Measurements from ENCODE around the gene RHOC.
A peak's percentile ranks its signal among the peaks of the same experiment; 100 is the strongest.

Gene RHOC

GRCh38 chr1:112714313-112715263 is 7.7 kb upstream of the RHOC start:
- Mint-ChIP-seq H3K27ac (ENCODE audit: low read depth) (no peak overlapping the region), H3K27me3 (peaks cover 11% of the 10 kb centered on the region), H3K36me3 (ENCODE audit: insufficient read depth) (peaks cover 7% of the 10 kb centered on the region), H3K4me3 (peak overlapping the region; percentile 90), H3K4me1 (peaks cover 26% of the 10 kb centered on the region), H3K9me3 (no peaks in the 10 kb centered on the region)
- DNase-seq (ENCODE audit: low spot score in 2 of 2) (no peak), ATAC-seq (replicated peaks; ENCODE audit: extremely low read depth, poor library complexity, severe bottlenecking) (no peak)

- H3K36me3 Mint-ChIP-seq (ENCODE audit: insufficient read depth): peaks cover 7% of the 10 kb centered on the region
- peaks cover 2% of the 10 kb centered on the region for H3K27me3 Mint-ChIP-seq
- DNase-seq (ENCODE audit: low spot score in 2 of 2): no peak
- H3K4me1 Mint-ChIP-seq: peaks cover 24% of the 10 kb centered on the region
- ATAC-seq (replicated peaks; ENCODE audit: extremely low read depth, poor library complexity, severe bottlenecking): no peak
- H3K9me3 Mint-ChIP-seq: no peaks in the 10 kb centered on the region
- no peak overlapping the region for H3K27ac Mint-ChIP-seq (ENCODE audit: low read depth)
- H3K4me3 Mint-ChIP-seq: peak overlapping the region; percentile 90
Observed at GRCh38 chr1:112713466-112714312, 6.8 kb upstream of the RHOC start.

- DNase-seq (ENCODE audit: low spot score in 2 of 2): no peak
Observed at GRCh38 chr1:112712701-112713128, 5.8 kb upstream of the RHOC start.

GRCh38 chr1:112712191-112712590 is 5.3 kb upstream of the RHOC start:
- Mint-ChIP-seq H3K4me1 (peaks cover 26% of the 10 kb centered on the region), H3K4me3 (no peak overlapping the region), H3K27me3 (no peaks in the 10 kb centered on the region), H3K9me3 (no peaks in the 10 kb centered on the region), H3K27ac (ENCODE audit: low read depth) (no peak overlapping the region), H3K36me3 (ENCODE audit: insufficient read depth) (peaks cover 7% of the 10 kb centered on the region)
- DNase-seq (ENCODE audit: low spot score in 2 of 2): no peak
- ATAC-seq (replicated peaks; ENCODE audit: extremely low read depth, poor library complexity, severe bottlenecking): no peak

More at GRCh38 chr1:112712701-112713128, 5.8 kb upstream of the RHOC start:
- Mint-ChIP-seq H3K27ac (ENCODE audit: low read depth) (no peak overlapping the region), H3K4me1 (peaks cover 21% of the 10 kb centered on the region), H3K9me3 (no peaks in the 10 kb centered on the region), H3K27me3 (no peaks in the 10 kb centered on the region), H3K4me3 (no peak overlapping the region), H3K36me3 (ENCODE audit: insufficient read depth) (peaks cover 7% of the 10 kb centered on the region)
- ATAC-seq (replicated peaks; ENCODE audit: extremely low read depth, poor library complexity, severe bottlenecking): no peak

- Mint-ChIP-seq H3K36me3 (ENCODE audit: insufficient read depth) (peaks cover 7% of the 10 kb centered on the region), H3K4me3 (no peak overlapping the region), H3K27me3 (no peaks in the 10 kb centered on the region), H3K9me3 (no peaks in the 10 kb centered on the region), H3K4me1 (peaks cover 26% of the 10 kb centered on the region), H3K27ac (ENCODE audit: low read depth) (no peak overlapping the region)
- ATAC-seq (replicated peaks; ENCODE audit: extremely low read depth, poor library complexity, severe bottlenecking) (no peak), DNase-seq (ENCODE audit: low spot score in 2 of 2) (no peak)
Observed at GRCh38 chr1:112711670-112712069, 4.7 kb upstream of the RHOC start.

- H3K9me3 Mint-ChIP-seq: no peaks in the 10 kb centered on the region
- DNase-seq (ENCODE audit: low spot score in 2 of 2) (no peak), ATAC-seq (replicated peaks; ENCODE audit: extremely low read depth, poor library complexity, severe bottlenecking) (no peak)
- no peak overlapping the region for H3K4me3 Mint-ChIP-seq
- H3K27me3 Mint-ChIP-seq: no peaks in the 10 kb centered on the region
- H3K27ac Mint-ChIP-seq (ENCODE audit: low read depth): no peak overlapping the region
- H3K4me1 Mint-ChIP-seq: peaks cover 26% of the 10 kb centered on the region
- peaks cover 13% of the 10 kb centered on the region for H3K36me3 Mint-ChIP-seq (ENCODE audit: insufficient read depth)
Observed at GRCh38 chr1:112711041-112711440, 4.1 kb upstream of the RHOC start.

- Mint-ChIP-seq H3K27ac (ENCODE audit: low read depth) (no peak overlapping the region), H3K36me3 (ENCODE audit: insufficient read depth) (peaks cover 15% of the 10 kb centered on the region), H3K9me3 (no peaks in the 10 kb centered on the region), H3K4me1 (peaks cover 26% of the 10 kb centered on the region), H3K4me3 (no peak overlapping the region), H3K27me3 (no peaks in the 10 kb centered on the region)
- no peak for DNase-seq (ENCODE audit: low spot score in 2 of 2)
- no peak for ATAC-seq (replicated peaks; ENCODE audit: extremely low read depth, poor library complexity, severe bottlenecking)
Observed at GRCh38 chr1:112710586-112710985, 3.7 kb upstream of the RHOC start.

GRCh38 chr1:112710159-112710558 is 3.2 kb upstream of the RHOC start:
- ATAC-seq (replicated peaks; ENCODE audit: extremely low read depth, poor library complexity, severe bottlenecking) (no peak), DNase-seq (ENCODE audit: low spot score in 2 of 2) (no peak)
- no peaks in the 10 kb centered on the region for H3K27me3 Mint-ChIP-seq
- peaks cover 27% of the 10 kb centered on the region for H3K4me1 Mint-ChIP-seq
- no peak overlapping the region for H3K4me3 Mint-ChIP-seq
- H3K9me3 Mint-ChIP-seq: no peaks in the 10 kb centered on the region
- H3K27ac Mint-ChIP-seq (ENCODE audit: low read depth): no peak overlapping the region
- peaks cover 13% of the 10 kb centered on the region for H3K36me3 Mint-ChIP-seq (ENCODE audit: insufficient read depth)

- Mint-ChIP-seq H3K4me1 (peaks cover 37% of the 10 kb centered on the region), H3K36me3 (ENCODE audit: insufficient read depth) (peaks cover 15% of the 10 kb centered on the region), H3K9me3 (no peaks in the 10 kb centered on the region), H3K27me3 (no peaks in the 10 kb centered on the region), H3K4me3 (no peak overlapping the region), H3K27ac (ENCODE audit: low read depth) (no peak overlapping the region)
- DNase-seq (ENCODE audit: low spot score in 2 of 2) (no peak), ATAC-seq (replicated peaks; ENCODE audit: extremely low read depth, poor library complexity, severe bottlenecking) (no peak)
Observed at GRCh38 chr1:112708489-112708888, 1.6 kb upstream of the RHOC start.

GRCh38 chr1:112708002-112708448 is 1.1 kb upstream of the RHOC start:
- Mint-ChIP-seq H3K9me3 (no peaks in the 10 kb centered on the region), H3K36me3 (ENCODE audit: insufficient read depth) (peaks cover 16% of the 10 kb centered on the region), H3K27ac (ENCODE audit: low read depth) (no peak overlapping the region), H3K4me1 (peaks cover 41% of the 10 kb centered on the region), H3K4me3 (peak overlapping the region; percentile 76), H3K27me3 (no peaks in the 10 kb centered on the region)
- DNase-seq (ENCODE audit: low spot score in 2 of 2) (no peak), ATAC-seq (replicated peaks; ENCODE audit: extremely low read depth, poor library complexity, severe bottlenecking) (no peak)

- H3K27ac Mint-ChIP-seq (ENCODE audit: low read depth): no peak overlapping the region
Observed at GRCh38 chr1:112707221-112708001, 484 bp upstream of the RHOC start.

More at GRCh38 chr1:112707221-112708001, 484 bp upstream of the RHOC start:
- Mint-ChIP-seq H3K36me3 (ENCODE audit: insufficient read depth) (peaks cover 16% of the 10 kb centered on the region), H3K9me3 (no peaks in the 10 kb centered on the region), H3K4me3 (peak overlapping the region; percentile 76), H3K27me3 (no peaks in the 10 kb centered on the region), H3K4me1 (peaks cover 47% of the 10 kb centered on the region)
- DNase-seq (ENCODE audit: low spot score in 2 of 2): peak in 1 of 2 donors; percentile 41
- ATAC-seq (replicated peaks; ENCODE audit: extremely low read depth, poor library complexity, severe bottlenecking): no peak

All from central memory CD8-positive, alpha-beta T cell (primary cell).